Spinal cord (tissue), 10 donors: ENCODE measurements around the gene EOGT. TPM values are rescaled to one million over a fixed set of nuclear protein-coding genes. Genes with fewer than 3 reads are reported as not detected.

Source experiments
- DNase-seq, 6 donors: peaks; one replicate each; pipeline versions ENCODE4 v3.0.0 to v3.0.0-alpha.2; 2013 to 2015; ENCODE audit warnings: low spot score in 6 of 6, low read depth in 4 of 6
- H3K27ac ChIP-seq: one replicate; pipeline ENCODE4 v1.5.1; 2013; ENCODE audit warnings: low read depth, low read length, control low read depth
- H3K27me3 ChIP-seq: one replicate; pipeline ENCODE4 v1.6.1; 2013; ENCODE audit warnings: low read length; ENCODE audit not compliant: control insufficient read depth, insufficient read depth
- H3K36me3 ChIP-seq: one replicate; pipeline ENCODE4 v1.6.1; 2013; ENCODE audit warnings: low read length; ENCODE audit not compliant: control insufficient read depth, insufficient read depth
- H3K4me1 ChIP-seq: one replicate; pipeline ENCODE4 v1.6.1; 2013; ENCODE audit warnings: low read length; ENCODE audit not compliant: control insufficient read depth, insufficient read depth
- H3K4me3 ChIP-seq: one replicate; pipeline ENCODE4 v1.5.1; 2013; ENCODE audit warnings: low read depth, low read length, control low read depth
- H3K9me3 ChIP-seq: one replicate; pipeline ENCODE4 v1.6.1; 2013; ENCODE audit warnings: low read length; ENCODE audit not compliant: control insufficient read depth, insufficient read depth
- WGBS: methylation state at CpG from one replicate; pipeline ENCODE4 v1.1.5; 2013; ENCODE audit warnings: missing lambda C conversion rate; ENCODE audit not compliant: insufficient coverage; 5-methylcytosine and 5-hydroxymethylcytosine counted together
- polyA plus RNA-seq, 2 donors: library from polyadenylated mRNA; unstranded; fragments of 120-200 nt; gene quantifications; one replicate each; pipeline ENCODE4 v1.2.1, GENCODE V29; 2013; ENCODE audit not compliant: insufficient read length in 2 of 2
- total RNA-seq, 2 donors: library from RNA; depleted of rRNA in 1 of 2; stranded (reverse); fragments of 120-200 nt in 1 of 2; fragments of >200 nt in 1 of 2; gene quantifications; one replicate each; pipeline versions ENCODE4 v1.2.3 to v1.2.4, GENCODE V29; 2013 to 2014
- donor health status: healthy.

Gene EOGT
- total and polyA plus RNA-seq, 4 donors: 7.6 to 19.3 (median 13.2) TPM

GRCh38 chr3:69032737-69033136 is 19.3 kb upstream of the EOGT start:
- no peak for DNase-seq
- no peaks in the 10 kb centered on the region for H3K27me3 ChIP-seq
- H3K4me3 ChIP-seq: no peak overlapping the region
- H3K4me1 ChIP-seq: no peaks in the 10 kb centered on the region
- no peaks in the 10 kb centered on the region for H3K9me3 ChIP-seq
- no peak overlapping the region for H3K27ac ChIP-seq
- 100% methylated on average over 5 of the region's 9 CpGs for WGBS
- H3K36me3 ChIP-seq: peaks cover 32% of the 10 kb centered on the region

- Histone ChIP-seq H3K9me3 (no peaks in the 10 kb centered on the region), H3K27ac (no peak overlapping the region), H3K27me3 (no peaks in the 10 kb centered on the region), H3K36me3 (peaks cover 27% of the 10 kb centered on the region), H3K4me3 (no peak overlapping the region), H3K4me1 (no peaks in the 10 kb centered on the region)
- WGBS: no CpG with 5 or more reads among the region's 2 CpGs
- peak in 1 of 6 donors; percentile 5 for DNase-seq
These were observed 18.7 kb upstream of the EOGT start for GRCh38 chr3:69032142-69032541.

GRCh38 chr3:69031635-69032034 is 18.2 kb upstream of the EOGT start:
- peaks cover 25% of the 10 kb centered on the region for H3K36me3 ChIP-seq
- WGBS: no CpG with 5 or more reads among the region's 1 CpG
- no peak overlapping the region for H3K27ac ChIP-seq
- no peak for DNase-seq
- no peaks in the 10 kb centered on the region for H3K4me1 ChIP-seq
- H3K9me3 ChIP-seq: no peaks in the 10 kb centered on the region
- H3K4me3 ChIP-seq: no peak overlapping the region
- H3K27me3 ChIP-seq: no peaks in the 10 kb centered on the region

GRCh38 chr3:69020857-69021256 is 7.4 kb upstream of the EOGT start:
- WGBS: no CpG with 5 or more reads among the region's 4 CpGs
- peaks cover 2% of the 10 kb centered on the region for H3K36me3 ChIP-seq
- H3K4me1 ChIP-seq: no peaks in the 10 kb centered on the region
- H3K9me3 ChIP-seq: no peaks in the 10 kb centered on the region
- H3K27ac ChIP-seq: no peak overlapping the region
- no peaks in the 10 kb centered on the region for H3K27me3 ChIP-seq
- no peak overlapping the region for H3K4me3 ChIP-seq
- no peak for DNase-seq

GRCh38 chr3:69020424-69020823 is 6.9 kb upstream of the EOGT start:
- no peaks in the 10 kb centered on the region for H3K4me1 ChIP-seq
- H3K27ac ChIP-seq: no peak overlapping the region
- no peaks in the 10 kb centered on the region for H3K36me3 ChIP-seq
- WGBS: no CpG with 5 or more reads among the region's 2 CpGs
- no peaks in the 10 kb centered on the region for H3K9me3 ChIP-seq
- peak in 1 of 6 donors; percentile 35 for DNase-seq
- H3K4me3 ChIP-seq: no peak overlapping the region
- no peaks in the 10 kb centered on the region for H3K27me3 ChIP-seq

- no peak for DNase-seq
- H3K4me3 ChIP-seq: no peak overlapping the region
- H3K9me3 ChIP-seq: no peaks in the 10 kb centered on the region
- H3K36me3 ChIP-seq: no peaks in the 10 kb centered on the region
- no CpG with 5 or more reads among the region's 2 CpGs for WGBS
- no peaks in the 10 kb centered on the region for H3K27me3 ChIP-seq
- peaks cover 10% of the 10 kb centered on the region for H3K4me1 ChIP-seq
- no peak overlapping the region for H3K27ac ChIP-seq
These were observed 3.4 kb upstream of the EOGT start for GRCh38 chr3:69016901-69017300.

GRCh38 chr3:69016102-69016501 is 2.6 kb upstream of the EOGT start:
- Histone ChIP-seq H3K9me3 (no peaks in the 10 kb centered on the region), H3K27me3 (no peaks in the 10 kb centered on the region), H3K27ac (no peak overlapping the region), H3K4me1 (peaks cover 10% of the 10 kb centered on the region), H3K36me3 (no peaks in the 10 kb centered on the region), H3K4me3 (no peak overlapping the region)
- WGBS: no CpG with 5 or more reads among the region's 4 CpGs
- DNase-seq: no peak

GRCh38 chr3:69014022-69014580 is 617 bp upstream of the EOGT start:
- Histone ChIP-seq H3K4me3 (peak overlapping the region; percentile 67), H3K4me1 (peaks cover 10% of the 10 kb centered on the region), H3K27ac (no peak overlapping the region), H3K36me3 (no peaks in the 10 kb centered on the region), H3K9me3 (no peaks in the 10 kb centered on the region), H3K27me3 (no peaks in the 10 kb centered on the region)
- no peak for DNase-seq
- 4% methylated on average over 4 of the region's 11 CpGs for WGBS

GRCh38 chr3:69012800-69013252 is 658 bp downstream of the EOGT start:
- H3K27ac ChIP-seq: no peak overlapping the region
- H3K9me3 ChIP-seq: no peaks in the 10 kb centered on the region
- H3K4me1 ChIP-seq: peaks cover 13% of the 10 kb centered on the region
- H3K4me3 ChIP-seq: peak overlapping the region; percentile 16
- DNase-seq: peak in 2 of 6 donors; percentile 20 to 46
- no peaks in the 10 kb centered on the region for H3K27me3 ChIP-seq
- no peaks in the 10 kb centered on the region for H3K36me3 ChIP-seq
- WGBS: 7% methylated on average over 36 of the region's 36 CpGs

- WGBS: 83% methylated on average over 15 of the region's 22 CpGs
- Histone ChIP-seq H3K9me3 (no peaks in the 10 kb centered on the region), H3K4me1 (peaks cover 13% of the 10 kb centered on the region), H3K27me3 (no peaks in the 10 kb centered on the region), H3K4me3 (peak overlapping the region; percentile 16), H3K27ac (no peak overlapping the region), H3K36me3 (no peaks in the 10 kb centered on the region)
- DNase-seq: no peak
These were observed 1.2 kb downstream of the EOGT start for GRCh38 chr3:69012100-69012799.
